Measurements from ENCODE around the gene ZNF823.

DNA sequence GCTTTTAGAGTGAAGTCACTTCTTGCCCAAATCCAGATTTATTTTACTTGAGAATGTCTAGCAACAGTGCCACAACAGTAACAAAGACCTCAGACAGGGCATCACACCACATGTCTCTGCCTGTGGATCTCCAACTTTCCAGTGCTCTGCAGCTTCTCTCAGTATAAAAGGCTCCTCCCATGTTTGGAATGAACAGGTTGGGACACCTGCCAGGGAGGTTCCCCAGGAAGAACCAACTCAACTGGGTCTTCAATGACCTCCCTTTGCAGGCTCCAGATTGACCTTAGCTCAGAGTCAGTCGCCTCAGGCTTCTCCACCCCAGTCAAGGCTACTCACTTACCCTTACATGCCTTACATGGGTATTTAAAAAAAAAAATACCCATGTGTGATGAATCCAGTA, 3.4 kb downstream of the ZNF823 start:
- TF ChIP-seq, protein P1, sequence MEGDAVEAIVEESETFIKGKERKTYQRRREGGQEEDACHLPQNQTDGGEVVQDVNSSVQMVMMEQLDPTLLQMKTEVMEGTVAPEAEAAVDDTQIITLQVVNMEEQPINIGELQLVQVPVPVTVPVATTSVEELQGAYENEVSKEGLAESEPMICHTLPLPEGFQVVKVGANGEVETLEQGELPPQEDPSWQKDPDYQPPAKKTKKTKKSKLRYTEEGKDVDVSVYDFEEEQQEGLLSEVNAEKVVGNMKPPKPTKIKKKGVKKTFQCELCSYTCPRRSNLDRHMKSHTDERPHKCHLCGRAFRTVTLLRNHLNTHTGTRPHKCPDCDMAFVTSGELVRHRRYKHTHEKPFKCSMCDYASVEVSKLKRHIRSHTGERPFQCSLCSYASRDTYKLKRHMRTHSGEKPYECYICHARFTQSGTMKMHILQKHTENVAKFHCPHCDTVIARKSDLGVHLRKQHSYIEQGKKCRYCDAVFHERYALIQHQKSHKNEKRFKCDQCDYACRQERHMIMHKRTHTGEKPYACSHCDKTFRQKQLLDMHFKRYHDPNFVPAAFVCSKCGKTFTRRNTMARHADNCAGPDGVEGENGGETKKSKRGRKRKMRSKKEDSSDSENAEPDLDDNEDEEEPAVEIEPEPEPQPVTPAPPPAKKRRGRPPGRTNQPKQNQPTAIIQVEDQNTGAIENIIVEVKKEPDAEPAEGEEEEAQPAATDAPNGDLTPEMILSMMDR (tag by site-specific recombination; IDR thresholded peaks at IDR 0.05) = no peak
- no peak for TF ChIP-seq TCF7L2 (IDR thresholded peaks at IDR 0.05; ENCODE audit: borderline replicate concordance, low read depth, low read length)
- no peak for TF ChIP-seq HOXA7 (CRISPR knock-in tag; IDR thresholded peaks at IDR 0.05; ENCODE audit: borderline replicate concordance)
- no peak for TF ChIP-seq SP7 (tag by site-specific recombination; IDR thresholded peaks at IDR 0.05)
- no peak for TF ChIP-seq ZNF341 (tag by site-specific recombination; IDR thresholded peaks at IDR 0.05; ENCODE audit: low read depth)
- TF ChIP-seq, protein P2, sequence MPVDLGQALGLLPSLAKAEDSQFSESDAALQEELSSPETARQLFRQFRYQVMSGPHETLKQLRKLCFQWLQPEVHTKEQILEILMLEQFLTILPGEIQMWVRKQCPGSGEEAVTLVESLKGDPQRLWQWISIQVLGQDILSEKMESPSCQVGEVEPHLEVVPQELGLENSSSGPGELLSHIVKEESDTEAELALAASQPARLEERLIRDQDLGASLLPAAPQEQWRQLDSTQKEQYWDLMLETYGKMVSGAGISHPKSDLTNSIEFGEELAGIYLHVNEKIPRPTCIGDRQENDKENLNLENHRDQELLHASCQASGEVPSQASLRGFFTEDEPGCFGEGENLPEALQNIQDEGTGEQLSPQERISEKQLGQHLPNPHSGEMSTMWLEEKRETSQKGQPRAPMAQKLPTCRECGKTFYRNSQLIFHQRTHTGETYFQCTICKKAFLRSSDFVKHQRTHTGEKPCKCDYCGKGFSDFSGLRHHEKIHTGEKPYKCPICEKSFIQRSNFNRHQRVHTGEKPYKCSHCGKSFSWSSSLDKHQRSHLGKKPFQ (tag by site-specific recombination; IDR thresholded peaks at IDR 0.05) = no peak
- no peak for TF ChIP-seq PRDM10 (tag by site-specific recombination; IDR thresholded peaks at IDR 0.05)

Measured in HEK293 (cell line).